Activated T-cell treated with anti-CD3 and anti-CD28 coated beads, Interleukin-2, amount 50 U/mL, for 24 hours (primary cell): ENCODE measurements around the gene IFNA14.
A peak's percentile ranks its signal among the peaks of the same experiment; 100 is the strongest.
"Not testable (repeated sequence)": the region's sequence is repeated elsewhere in the genome, so short reads cannot be mapped to it uniquely, and the experiment has no call there.

Source experiments
- DNase-seq: peaks from one replicate; pipeline ENCODE4 v3.0.0-alpha.2; 2020
- H3K27ac Mint-ChIP-seq: 2 replicates; pipeline ENCODE4 v1.8.0; 2020; ENCODE audit warnings: mild to moderate bottlenecking, mixed read lengths
- H3K27me3 Mint-ChIP-seq: 2 replicates; pipeline ENCODE4 v1.8.0; 2020; ENCODE audit warnings: mixed read lengths
- H3K36me3 Mint-ChIP-seq: 2 replicates; pipeline ENCODE4 v1.8.0; 2020; ENCODE audit warnings: low read depth, mixed read lengths
- H3K4me1 Mint-ChIP-seq: 2 replicates; pipeline ENCODE4 v1.8.0; 2020; ENCODE audit warnings: low read depth, mixed read lengths
- H3K4me3 Mint-ChIP-seq: 2 replicates; pipeline ENCODE4 v1.8.0; 2020; ENCODE audit warnings: mild to moderate bottlenecking, moderate library complexity, mixed read lengths
- H3K9me3 Mint-ChIP-seq: 2 replicates; pipeline ENCODE4 v1.8.0; 2020; ENCODE audit warnings: mixed read lengths

IFNA14 gene

GRCh38 chr9:21236360-21236714 is 3.5 kb downstream of the IFNA14 start:
- not testable (repeated sequence) for H3K27ac Mint-ChIP-seq, H3K36me3 Mint-ChIP-seq, H3K4me3 Mint-ChIP-seq, DNase-seq, H3K9me3 Mint-ChIP-seq, H3K27me3 Mint-ChIP-seq, H3K4me1 Mint-ChIP-seq

GRCh38 chr9:21235468-21236359 is 4.1 kb downstream of the IFNA14 start:
- not testable (repeated sequence) for H3K4me1 Mint-ChIP-seq, H3K36me3 Mint-ChIP-seq, H3K27ac Mint-ChIP-seq, H3K4me3 Mint-ChIP-seq, H3K27me3 Mint-ChIP-seq, H3K9me3 Mint-ChIP-seq
- DNase-seq = peak; percentile 29

GRCh38 chr9:21234153-21234687 is 5.6 kb downstream of the IFNA14 start:
- Mint-ChIP-seq H3K27me3 (no peaks in the 10 kb centered on the region), H3K9me3 (no peaks in the 10 kb centered on the region), H3K4me3 (no peak overlapping the region), H3K27ac (no peak overlapping the region), H3K36me3 (no peaks in the 10 kb centered on the region), H3K4me1 (peaks cover 10% of the 10 kb centered on the region)
- no peak for DNase-seq

GRCh38 chr9:21233258-21233657 is 6.5 kb downstream of the IFNA14 start:
- Mint-ChIP-seq H3K9me3 (no peaks in the 10 kb centered on the region), H3K4me3 (no peak overlapping the region), H3K27me3 (no peaks in the 10 kb centered on the region), H3K36me3 (no peaks in the 10 kb centered on the region), H3K27ac (no peak overlapping the region), H3K4me1 (peaks cover 10% of the 10 kb centered on the region)
- no peak for DNase-seq

- Mint-ChIP-seq H3K27ac (no peak within 1 kb of the TSS), H3K4me1 (no peaks in the 10 kb centered on the region), H3K4me3 (no peak within 1 kb of the TSS)
These were observed 11.7 kb downstream of the IFNA14 start, which contains the start of gene IFNA17 for GRCh38 chr9:21228122-21228521. Gene IFNA17 (minus strand): TSS chr9:21228222. CDS start chr9:21228173, 49 bp downstream.

GRCh38 chr9:21217211-21217610 is 22.6 kb downstream of the IFNA14 start, which contains the start of gene IFNA16:
Gene IFNA16 (minus strand): TSS chr9:21217311. CDS start chr9:21217305, 6 bp downstream.
- DNase-seq, H3K4me3 Mint-ChIP-seq, H3K27ac Mint-ChIP-seq, H3K36me3 Mint-ChIP-seq, H3K9me3 Mint-ChIP-seq, H3K4me1 Mint-ChIP-seq: not testable (repeated sequence)
- H3K27me3 Mint-ChIP-seq = peaks cover 46% of the 10 kb centered on the region

More at GRCh38 chr9:21228122-21228521, 11.7 kb downstream of the IFNA14 start, which contains the start of gene IFNA17:
- no peak for DNase-seq
- Mint-ChIP-seq H3K27me3 (peaks cover 3% of the 10 kb centered on the region), H3K36me3 (no peaks in the 10 kb centered on the region), H3K9me3 (no peaks in the 10 kb centered on the region)

GRCh38 chr9:21213411-21214326 is 26.1 kb downstream of the IFNA14 start:
- H3K4me1 Mint-ChIP-seq, DNase-seq, H3K27ac Mint-ChIP-seq, H3K9me3 Mint-ChIP-seq, H3K36me3 Mint-ChIP-seq, H3K4me3 Mint-ChIP-seq: not testable (repeated sequence)
- H3K27me3 Mint-ChIP-seq = peaks cover 22% of the 10 kb centered on the region

- DNase-seq, H3K4me3 Mint-ChIP-seq, H3K36me3 Mint-ChIP-seq, H3K9me3 Mint-ChIP-seq, H3K27ac Mint-ChIP-seq, H3K4me1 Mint-ChIP-seq: not testable (repeated sequence)
- H3K27me3 Mint-ChIP-seq = peaks cover 16% of the 10 kb centered on the region
These were observed 27.6 kb downstream of the IFNA14 start for GRCh38 chr9:21212160-21212559.

GRCh38 chr9:21210782-21211181 is 29.0 kb downstream of the IFNA14 start:
- H3K4me1 Mint-ChIP-seq, H3K4me3 Mint-ChIP-seq: not testable (repeated sequence)

GRCh38 chr9:21210311-21210710 is 29.5 kb downstream of the IFNA14 start:
- H3K4me3 Mint-ChIP-seq = no peak overlapping the region
- H3K27me3 Mint-ChIP-seq = peaks cover 13% of the 10 kb centered on the region
- DNase-seq = no peak
- no peaks in the 10 kb centered on the region for H3K9me3 Mint-ChIP-seq
- H3K4me1 Mint-ChIP-seq = peaks cover 7% of the 10 kb centered on the region
- no peak overlapping the region for H3K27ac Mint-ChIP-seq
- H3K36me3 Mint-ChIP-seq = no peaks in the 10 kb centered on the region

More at GRCh38 chr9:21210782-21211181, 29.0 kb downstream of the IFNA14 start:
- peaks cover 13% of the 10 kb centered on the region for H3K27me3 Mint-ChIP-seq
- not testable (repeated sequence) for DNase-seq, H3K36me3 Mint-ChIP-seq, H3K27ac Mint-ChIP-seq, H3K9me3 Mint-ChIP-seq

- H3K4me1 Mint-ChIP-seq, H3K36me3 Mint-ChIP-seq, H3K4me3 Mint-ChIP-seq, H3K9me3 Mint-ChIP-seq, DNase-seq, H3K27ac Mint-ChIP-seq: not testable (repeated sequence)
- H3K27me3 Mint-ChIP-seq = peaks cover 26% of the 10 kb centered on the region
These were observed 32.8 kb downstream of the IFNA14 start, which contains the start of gene IFNA10 for GRCh38 chr9:21207043-21207442. Gene IFNA10 (minus strand): TSS chr9:21207143. CDS start chr9:21207097, 46 bp downstream.

- peaks cover 37% of the 10 kb centered on the region for H3K27me3 Mint-ChIP-seq
- H3K36me3 Mint-ChIP-seq = no peaks in the 10 kb centered on the region
- no peak for DNase-seq
- peaks cover 11% of the 10 kb centered on the region for H3K4me1 Mint-ChIP-seq
- no peak overlapping the region for H3K4me3 Mint-ChIP-seq
- no peak overlapping the region for H3K27ac Mint-ChIP-seq
- H3K9me3 Mint-ChIP-seq = no peaks in the 10 kb centered on the region
These were observed 34.6 kb downstream of the IFNA14 start for GRCh38 chr9:21205204-21205603.

GRCh38 chr9:21202105-21202504 is 37.7 kb downstream of the IFNA14 start, which contains the start of gene IFNA7:
Gene IFNA7 (minus strand): TSS chr9:21202205. CDS start chr9:21202165, 40 bp downstream.
- not testable (repeated sequence) for H3K27ac Mint-ChIP-seq, DNase-seq, H3K9me3 Mint-ChIP-seq, H3K4me3 Mint-ChIP-seq, H3K36me3 Mint-ChIP-seq
- H3K4me1 Mint-ChIP-seq = peaks cover 11% of the 10 kb centered on the region
- peaks cover 47% of the 10 kb centered on the region for H3K27me3 Mint-ChIP-seq
